SW480 (cell line): ENCODE data around the gene DOCK1.
"Not testable (repeated sequence)": the region's sequence is repeated elsewhere in the genome, so short reads cannot be mapped to it uniquely, and the experiment has no call there.

Experiments used
- DNase-seq: peaks from one replicate; pipeline ENCODE4 v3.0.0-alpha.2; 2016; ENCODE audit warnings: low spot score

Gene DOCK1

GRCh38 chr10:127279334-127279774 is 374.1 kb downstream of the DOCK1 start:
- no peak for DNase-seq

GRCh38 chr10:127280446-127280845 is 375.2 kb downstream of the DOCK1 start:
- no peak for DNase-seq

GRCh38 chr10:127283017-127283416 is 377.8 kb downstream of the DOCK1 start:
- no peak for DNase-seq

GRCh38 chr10:127283576-127283975 is 378.3 kb downstream of the DOCK1 start:
- no peak for DNase-seq

GRCh38 chr10:127290850-127291249 is 385.6 kb downstream of the DOCK1 start:
- no peak for DNase-seq

- DNase-seq = no peak
These were observed 386.1 kb downstream of the DOCK1 start for GRCh38 chr10:127291329-127291728.

GRCh38 chr10:127292888-127293287 is 387.7 kb downstream of the DOCK1 start:
- no peak for DNase-seq

- DNase-seq = no peak
These were observed 388.4 kb downstream of the DOCK1 start for GRCh38 chr10:127293640-127294039.

GRCh38 chr10:127296696-127297095 is 391.5 kb downstream of the DOCK1 start:
- no peak for DNase-seq

- no peak for DNase-seq
These were observed 393.2 kb downstream of the DOCK1 start for GRCh38 chr10:127298381-127298780.

- DNase-seq = not testable (repeated sequence)
These were observed 394.0 kb downstream of the DOCK1 start for GRCh38 chr10:127299192-127299591.

- DNase-seq = no peak
These were observed 394.9 kb downstream of the DOCK1 start for GRCh38 chr10:127299956-127300689.

- DNase-seq = no peak
These were observed 395.7 kb downstream of the DOCK1 start for GRCh38 chr10:127300868-127301321.

- no peak for DNase-seq
These were observed 397.1 kb downstream of the DOCK1 start for GRCh38 chr10:127302343-127302742.

GRCh38 chr10:127303105-127303504 is 397.9 kb downstream of the DOCK1 start:
- DNase-seq = no peak

GRCh38 chr10:127303746-127304145 is 398.5 kb downstream of the DOCK1 start:
- DNase-seq = no peak

- DNase-seq = no peak
These were observed 401.3 kb downstream of the DOCK1 start for GRCh38 chr10:127306479-127306878.

- DNase-seq = no peak
These were observed 402.1 kb downstream of the DOCK1 start for GRCh38 chr10:127307338-127307737.

- no peak for DNase-seq
These were observed 402.8 kb downstream of the DOCK1 start for GRCh38 chr10:127308031-127308430.

- DNase-seq = not testable (repeated sequence)
These were observed 404.4 kb downstream of the DOCK1 start for GRCh38 chr10:127309619-127310018.

- no peak for DNase-seq
These were observed 405.2 kb downstream of the DOCK1 start for GRCh38 chr10:127310430-127310829.

GRCh38 chr10:127310923-127311322 is 405.7 kb downstream of the DOCK1 start:
- DNase-seq = no peak

- no peak for DNase-seq
These were observed 408.9 kb downstream of the DOCK1 start for GRCh38 chr10:127313996-127314700.
